ENCODE results near the gene MC4R. TPM values are rescaled to one million over a fixed set of nuclear protein-coding genes. Genes with fewer than 3 reads are reported as not detected.

The MC4R gene
- polyA plus RNA-seq, 1 donor from 2014 or later, result 0.57 TPM

GRCh38 chr18:60329131-60329530 is 43.4 kb downstream of the MC4R start:
- Histone ChIP-seq H3K4me3 (ENCODE audit: low read length) (no peak overlapping the region), H3K36me3 (ENCODE audit: insufficient read depth, low read length) (no peaks in the 10 kb centered on the region), H4K20me1 (ENCODE audit: insufficient read depth) (no peaks in the 10 kb centered on the region), H3K9me2 (ENCODE audit: insufficient read depth, low read length) (no peaks in the 10 kb centered on the region), H3F3A (ENCODE audit: insufficient read depth, low read length, poor library complexity, severe bottlenecking) (no peaks in the 10 kb centered on the region), H3K4me2 (ENCODE audit: low read length) (no peak overlapping the region), H3K27me3 (ENCODE audit: insufficient read depth, low read depth, low read length) (no peaks in the 10 kb centered on the region), H3K9me3 (ENCODE audit: low read length) (no peaks in the 10 kb centered on the region), H2AFZ (ENCODE audit: low read depth, low read length) (no peak overlapping the region), H3K27ac (ENCODE audit: low read length) (no peak overlapping the region), H3K79me2 (replicated peaks; ENCODE audit: insufficient read depth, low read length) (no peaks in the 10 kb centered on the region), H3K9ac (ENCODE audit: low read length) (no peak overlapping the region)
- TF ChIP-seq, protein P1, sequence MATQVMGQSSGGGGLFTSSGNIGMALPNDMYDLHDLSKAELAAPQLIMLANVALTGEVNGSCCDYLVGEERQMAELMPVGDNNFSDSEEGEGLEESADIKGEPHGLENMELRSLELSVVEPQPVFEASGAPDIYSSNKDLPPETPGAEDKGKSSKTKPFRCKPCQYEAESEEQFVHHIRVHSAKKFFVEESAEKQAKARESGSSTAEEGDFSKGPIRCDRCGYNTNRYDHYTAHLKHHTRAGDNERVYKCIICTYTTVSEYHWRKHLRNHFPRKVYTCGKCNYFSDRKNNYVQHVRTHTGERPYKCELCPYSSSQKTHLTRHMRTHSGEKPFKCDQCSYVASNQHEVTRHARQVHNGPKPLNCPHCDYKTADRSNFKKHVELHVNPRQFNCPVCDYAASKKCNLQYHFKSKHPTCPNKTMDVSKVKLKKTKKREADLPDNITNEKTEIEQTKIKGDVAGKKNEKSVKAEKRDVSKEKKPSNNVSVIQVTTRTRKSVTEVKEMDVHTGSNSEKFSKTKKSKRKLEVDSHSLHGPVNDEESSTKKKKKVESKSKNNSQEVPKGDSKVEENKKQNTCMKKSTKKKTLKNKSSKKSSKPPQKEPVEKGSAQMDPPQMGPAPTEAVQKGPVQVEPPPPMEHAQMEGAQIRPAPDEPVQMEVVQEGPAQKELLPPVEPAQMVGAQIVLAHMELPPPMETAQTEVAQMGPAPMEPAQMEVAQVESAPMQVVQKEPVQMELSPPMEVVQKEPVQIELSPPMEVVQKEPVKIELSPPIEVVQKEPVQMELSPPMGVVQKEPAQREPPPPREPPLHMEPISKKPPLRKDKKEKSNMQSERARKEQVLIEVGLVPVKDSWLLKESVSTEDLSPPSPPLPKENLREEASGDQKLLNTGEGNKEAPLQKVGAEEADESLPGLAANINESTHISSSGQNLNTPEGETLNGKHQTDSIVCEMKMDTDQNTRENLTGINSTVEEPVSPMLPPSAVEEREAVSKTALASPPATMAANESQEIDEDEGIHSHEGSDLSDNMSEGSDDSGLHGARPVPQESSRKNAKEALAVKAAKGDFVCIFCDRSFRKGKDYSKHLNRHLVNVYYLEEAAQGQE (IDR thresholded peaks at IDR 0.05; ENCODE audit: borderline replicate concordance), result no peak
- no peak for TF ChIP-seq POLR2AphosphoS5 (IDR thresholded peaks at IDR 0.05)
- TF ChIP-seq EP300 (conservative IDR thresholded peaks at IDR 0.05; ENCODE audit: poor library complexity, severe bottlenecking), result no peak
- TF ChIP-seq TAF1 (IDR thresholded peaks at IDR 0.05; ENCODE audit: low read depth), result no peak
- TF ChIP-seq, protein P2, sequence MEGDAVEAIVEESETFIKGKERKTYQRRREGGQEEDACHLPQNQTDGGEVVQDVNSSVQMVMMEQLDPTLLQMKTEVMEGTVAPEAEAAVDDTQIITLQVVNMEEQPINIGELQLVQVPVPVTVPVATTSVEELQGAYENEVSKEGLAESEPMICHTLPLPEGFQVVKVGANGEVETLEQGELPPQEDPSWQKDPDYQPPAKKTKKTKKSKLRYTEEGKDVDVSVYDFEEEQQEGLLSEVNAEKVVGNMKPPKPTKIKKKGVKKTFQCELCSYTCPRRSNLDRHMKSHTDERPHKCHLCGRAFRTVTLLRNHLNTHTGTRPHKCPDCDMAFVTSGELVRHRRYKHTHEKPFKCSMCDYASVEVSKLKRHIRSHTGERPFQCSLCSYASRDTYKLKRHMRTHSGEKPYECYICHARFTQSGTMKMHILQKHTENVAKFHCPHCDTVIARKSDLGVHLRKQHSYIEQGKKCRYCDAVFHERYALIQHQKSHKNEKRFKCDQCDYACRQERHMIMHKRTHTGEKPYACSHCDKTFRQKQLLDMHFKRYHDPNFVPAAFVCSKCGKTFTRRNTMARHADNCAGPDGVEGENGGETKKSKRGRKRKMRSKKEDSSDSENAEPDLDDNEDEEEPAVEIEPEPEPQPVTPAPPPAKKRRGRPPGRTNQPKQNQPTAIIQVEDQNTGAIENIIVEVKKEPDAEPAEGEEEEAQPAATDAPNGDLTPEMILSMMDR (IDR thresholded peaks at IDR 0.05; ENCODE audit: poor library complexity, severe bottlenecking), result no peak
- TF ChIP-seq SMC3 (conservative IDR thresholded peaks at IDR 0.05; ENCODE audit: poor library complexity), result no peak
- no peak for TF ChIP-seq MXI1 (conservative IDR thresholded peaks at IDR 0.05; ENCODE audit: poor library complexity, severe bottlenecking)
- TF ChIP-seq EZH2 (IDR thresholded peaks at IDR 0.05; ENCODE audit: borderline replicate concordance, insufficient read depth, low read length, poor library complexity, severe bottlenecking), result no peak
- TF ChIP-seq RAD21 (conservative IDR thresholded peaks at IDR 0.05), result no peak

- Histone ChIP-seq H3K4me2 (ENCODE audit: low read length) (no peak overlapping the region), H3K9me2 (ENCODE audit: insufficient read depth, low read length) (no peaks in the 10 kb centered on the region), H3K9me3 (ENCODE audit: low read length) (no peaks in the 10 kb centered on the region), H3K4me3 (ENCODE audit: low read length) (no peak overlapping the region), H3K27ac (ENCODE audit: low read length) (no peak overlapping the region), H4K20me1 (ENCODE audit: insufficient read depth) (no peaks in the 10 kb centered on the region), H3K27me3 (ENCODE audit: insufficient read depth, low read depth, low read length) (no peaks in the 10 kb centered on the region), H3F3A (ENCODE audit: insufficient read depth, low read length, poor library complexity, severe bottlenecking) (no peaks in the 10 kb centered on the region), H3K9ac (ENCODE audit: low read length) (no peak overlapping the region), H3K79me2 (replicated peaks; ENCODE audit: insufficient read depth, low read length) (no peaks in the 10 kb centered on the region), H2AFZ (ENCODE audit: low read depth, low read length) (no peak overlapping the region), H3K36me3 (ENCODE audit: insufficient read depth, low read length) (no peaks in the 10 kb centered on the region)
- TF ChIP-seq, protein P2 (IDR thresholded peaks at IDR 0.05; ENCODE audit: poor library complexity, severe bottlenecking), result no peak
- TF ChIP-seq TAF1 (IDR thresholded peaks at IDR 0.05; ENCODE audit: low read depth) (no peak), POLR2AphosphoS5 (IDR thresholded peaks at IDR 0.05) (no peak), SMC3 (conservative IDR thresholded peaks at IDR 0.05; ENCODE audit: poor library complexity) (no peak), EP300 (conservative IDR thresholded peaks at IDR 0.05; ENCODE audit: poor library complexity, severe bottlenecking) (no peak), MXI1 (conservative IDR thresholded peaks at IDR 0.05; ENCODE audit: poor library complexity, severe bottlenecking) (no peak), EZH2 (IDR thresholded peaks at IDR 0.05; ENCODE audit: borderline replicate concordance, insufficient read depth, low read length, poor library complexity, severe bottlenecking) (no peak), RAD21 (conservative IDR thresholded peaks at IDR 0.05) (no peak)
- TF ChIP-seq, protein P1 (IDR thresholded peaks at IDR 0.05; ENCODE audit: borderline replicate concordance), result no peak
These were observed 44.7 kb downstream of the MC4R start for GRCh38 chr18:60327880-60328279.

Data from neural cell (in vitro differentiated cells).